Transverse colon (tissue), 4 donors: ENCODE results near the gene NAALADL2. TPM values are rescaled to one million over a fixed set of nuclear protein-coding genes. Genes with fewer than 3 reads are reported as not detected.

Experiments
- DNase-seq: peaks from one replicate; pipeline ENCODE4 v3.0.0-alpha.2; 2019
- H3K27ac ChIP-seq, 4 donors: fragments of 200-600 bp; sonication (generic); 2 replicates each; pipeline ENCODE4 v1.5.1; 2016 to 2018; ENCODE audit warnings: inconsistent platforms in 4 of 4
- H3K27me3 ChIP-seq: fragments of 200-600 bp; sonication (generic); 2 replicates; pipeline ENCODE4 v1.5.1; 2017; ENCODE audit warnings: inconsistent platforms
- H3K36me3 ChIP-seq, 4 donors: fragments of 200-600 bp; sonication (generic); 2 replicates each; pipeline ENCODE4 v1.5.1; 2017 to 2019; ENCODE audit warnings: inconsistent platforms in 4 of 4
- H3K4me1 ChIP-seq, 4 donors: fragments of 200-600 bp; sonication (generic); 2 replicates each; pipeline ENCODE4 v1.5.1; 2017 to 2020; ENCODE audit warnings: inconsistent platforms in 4 of 4
- H3K4me3 ChIP-seq, 4 donors: fragments of 200-600 bp; sonication (generic); 1 replicate in 1 of 4; 2 replicates in 3 of 4; pipeline versions ENCODE4 v1.5.1 to v1.6.1; 2017 to 2019; ENCODE audit warnings: inconsistent platforms in 4 of 4
- H3K9me3 ChIP-seq, 2 donors: fragments of 200-600 bp; sonication (generic); 2 replicates each; pipeline ENCODE4 v1.5.1; 2017 to 2019; ENCODE audit warnings: inconsistent platforms in 2 of 2
- CTCF ChIP-seq, 5 experiments: fragments of 200-600 bp in 3 of 5; fragments of 450-650 bp in 2 of 5; sonication (generic) in 3 of 5; IDR thresholded peaks; 1 replicate in 2 of 5; 2 replicates in 3 of 5; pipeline ENCODE4 v1.5.1; 2016 to 2017; ENCODE audit warnings: antibody characterized with exemption in 5 of 5, inconsistent platforms in 3 of 5, mild to moderate bottlenecking in 2 of 5, moderate library complexity in 1 of 5
- EP300 ChIP-seq: sonication (generic); formaldehyde crosslinking; IDR thresholded peaks from one replicate; pipeline ENCODE4 v1.6.1; 2017; ENCODE audit warnings: antibody characterized with exemption, low read depth
- POLR2A ChIP-seq: fragments of 450-650 bp; IDR thresholded peaks from one replicate; pipeline ENCODE4 v1.6.1; 2016; ENCODE audit warnings: antibody characterized with exemption, mild to moderate bottlenecking, moderate library complexity
- POLR2AphosphoS5 ChIP-seq, 3 donors: sonication (generic); formaldehyde crosslinking; IDR thresholded peaks; one replicate each; pipeline ENCODE4 v1.6.1; 2016; ENCODE audit warnings: antibody characterized with exemption in 3 of 3
- WGBS, 2 donors: methylation state at CpG; one replicate each; pipeline ENCODE4 v1.1.5; 2018; ENCODE audit warnings: low coverage in 1 of 2; 5-methylcytosine and 5-hydroxymethylcytosine counted together
- in situ Hi-C, 4 donors: fragments of 200-750 bp; cut with MboI; loops; one replicate each; pipeline versions ENCODE4 v1.15.0 to v1.15.1; 2017; ENCODE audit warnings: low sequenced_read_pairs in 3 of 4, low pct_ligation_motif_present in 1 of 4, low pct_unique_long_range_greater_than_20kb in 1 of 4
- intact Hi-C: fragments of 100-400 bp; cut with DNase I; formaldehyde crosslinking; loops from one replicate; pipeline ENCODE4 v1.15.1; 2023; ENCODE audit warnings: low total_unique reads
- total RNA-seq, 4 donors: library from RNA; depleted of rRNA; stranded (reverse); fragments of >200 nt; gene quantifications; one replicate each; pipeline ENCODE4 v1.1.0, GENCODE V29; 2016

NAALADL2 gene
- total RNA-seq, 4 donors from 2014 or later: 10.1 to 22.7 (median 15.1) TPM

- peaks cover 0 to 22% (median 3%) of the 10 kb centered on the region in 4 donors for H3K4me1 ChIP-seq
- DNase-seq: no peak
- TF ChIP-seq CTCF (IDR thresholded peaks at IDR 0.05) (no peak), POLR2AphosphoS5 (IDR thresholded peaks at IDR 0.05) (peak in 1 of 3 donors; percentile 35)
- H3K36me3 ChIP-seq: no peaks in the 10 kb centered on the region
- no peak overlapping the region for H3K27ac ChIP-seq
- no peaks in the 10 kb centered on the region for H3K27me3 ChIP-seq
- in situ Hi-C loops (no loop called here), intact Hi-C loops (no loop called here)
- 66 to 77% methylated on average over 3 to 5 of the region's 5 CpGs for WGBS, 2 donors
- no peaks in the 10 kb centered on the region for H3K9me3 ChIP-seq
- H3K4me3 ChIP-seq: no peak overlapping the region
Observed at GRCh38 chr3:175433026-175433674, 574.0 kb downstream of the NAALADL2 start.

GRCh38 chr3:175434561-175434960 is 575.4 kb downstream of the NAALADL2 start:
- intact Hi-C loops: no loop called here
- Histone ChIP-seq H3K27me3 (no peaks in the 10 kb centered on the region), H3K9me3 (no peaks in the 10 kb centered on the region), H3K4me1 (peaks cover 0 to 22% (median 3%) of the 10 kb centered on the region in 4 donors), H3K36me3 (no peaks in the 10 kb centered on the region), H3K27ac (no peak overlapping the region), H3K4me3 (no peak overlapping the region)
- TF ChIP-seq EP300 (no peak), POLR2AphosphoS5 (IDR thresholded peaks at IDR 0.05) (no peak), CTCF (IDR thresholded peaks at IDR 0.05) (no peak), POLR2A (no peak)
- in situ Hi-C loops: no loop called here
- DNase-seq: no peak

- no peak overlapping the region for H3K27ac ChIP-seq
- in situ Hi-C loops: no loop called here
- intact Hi-C loops: no loop called here
- 75 to 80% methylated on average over 3 of the region's 3 CpGs for WGBS, 2 donors
- no peaks in the 10 kb centered on the region for H3K4me1 ChIP-seq
- no peak for DNase-seq
- H3K4me3 ChIP-seq: no peak overlapping the region
- no peaks in the 10 kb centered on the region for H3K27me3 ChIP-seq
- H3K9me3 ChIP-seq: no peaks in the 10 kb centered on the region
- no peaks in the 10 kb centered on the region for H3K36me3 ChIP-seq
- TF ChIP-seq CTCF (IDR thresholded peaks at IDR 0.05) (no peak), POLR2A (no peak), EP300 (no peak), POLR2AphosphoS5 (IDR thresholded peaks at IDR 0.05) (no peak)
Observed at GRCh38 chr3:175443682-175444081, 584.5 kb downstream of the NAALADL2 start.

- Histone ChIP-seq H3K9me3 (no peaks in the 10 kb centered on the region), H3K4me3 (no peak overlapping the region), H3K27me3 (no peaks in the 10 kb centered on the region), H3K36me3 (no peaks in the 10 kb centered on the region), H3K4me1 (no peaks in the 10 kb centered on the region), H3K27ac (no peak overlapping the region)
- DNase-seq: no peak
- intact Hi-C loops (no loop called here), in situ Hi-C loops (no loop called here)
- 90 to 100% methylated on average over 1 to 3 of the region's 3 CpGs for WGBS, 2 donors
- TF ChIP-seq CTCF (IDR thresholded peaks at IDR 0.05) (no peak), EP300 (no peak), POLR2AphosphoS5 (IDR thresholded peaks at IDR 0.05) (no peak), POLR2A (no peak)
Observed at GRCh38 chr3:175445741-175446140, 586.6 kb downstream of the NAALADL2 start.
